Measurements from ENCODE around the gene FGF21.

Gene FGF21

DNA sequence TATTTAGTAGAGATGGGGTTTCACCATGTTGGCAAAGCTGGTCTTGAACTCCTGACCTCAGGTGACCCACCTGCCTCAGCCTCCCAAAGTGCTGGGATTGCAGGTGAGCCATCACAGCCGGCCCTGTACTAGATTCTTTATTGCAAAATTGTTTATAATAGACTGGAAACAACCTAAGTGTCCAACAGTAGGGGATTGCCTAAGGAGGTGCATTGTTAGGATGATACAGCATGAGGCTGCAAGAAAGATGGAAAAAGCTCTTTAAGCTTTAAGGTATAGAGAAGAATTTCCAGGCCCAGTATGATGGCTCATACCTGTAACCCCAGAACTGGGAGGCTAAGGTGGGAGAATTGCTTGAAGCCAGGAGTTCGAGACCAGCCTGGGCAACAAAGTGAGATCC, 47.3 kb downstream of the FGF21 start:
- no peak overlapping the region for H3K27ac ChIP-seq
- no peaks in the 10 kb centered on the region for H3K36me3 ChIP-seq
- H3K9me3 ChIP-seq, result no peaks in the 10 kb centered on the region
- TF ChIP-seq, protein P1, sequence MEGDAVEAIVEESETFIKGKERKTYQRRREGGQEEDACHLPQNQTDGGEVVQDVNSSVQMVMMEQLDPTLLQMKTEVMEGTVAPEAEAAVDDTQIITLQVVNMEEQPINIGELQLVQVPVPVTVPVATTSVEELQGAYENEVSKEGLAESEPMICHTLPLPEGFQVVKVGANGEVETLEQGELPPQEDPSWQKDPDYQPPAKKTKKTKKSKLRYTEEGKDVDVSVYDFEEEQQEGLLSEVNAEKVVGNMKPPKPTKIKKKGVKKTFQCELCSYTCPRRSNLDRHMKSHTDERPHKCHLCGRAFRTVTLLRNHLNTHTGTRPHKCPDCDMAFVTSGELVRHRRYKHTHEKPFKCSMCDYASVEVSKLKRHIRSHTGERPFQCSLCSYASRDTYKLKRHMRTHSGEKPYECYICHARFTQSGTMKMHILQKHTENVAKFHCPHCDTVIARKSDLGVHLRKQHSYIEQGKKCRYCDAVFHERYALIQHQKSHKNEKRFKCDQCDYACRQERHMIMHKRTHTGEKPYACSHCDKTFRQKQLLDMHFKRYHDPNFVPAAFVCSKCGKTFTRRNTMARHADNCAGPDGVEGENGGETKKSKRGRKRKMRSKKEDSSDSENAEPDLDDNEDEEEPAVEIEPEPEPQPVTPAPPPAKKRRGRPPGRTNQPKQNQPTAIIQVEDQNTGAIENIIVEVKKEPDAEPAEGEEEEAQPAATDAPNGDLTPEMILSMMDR (IDR thresholded peaks at IDR 0.05), result no peak
- no peaks in the 10 kb centered on the region for H3K27me3 ChIP-seq
- no peak overlapping the region for H3K4me3 ChIP-seq (ENCODE audit: low read depth in 1 of 2, low read length in 1 of 2)
- no peaks in the 10 kb centered on the region for H3K4me1 ChIP-seq (ENCODE audit: control insufficient read depth in 1 of 2, insufficient read depth in 1 of 2, low read depth in 1 of 2, low read length in 1 of 2)

DNA sequence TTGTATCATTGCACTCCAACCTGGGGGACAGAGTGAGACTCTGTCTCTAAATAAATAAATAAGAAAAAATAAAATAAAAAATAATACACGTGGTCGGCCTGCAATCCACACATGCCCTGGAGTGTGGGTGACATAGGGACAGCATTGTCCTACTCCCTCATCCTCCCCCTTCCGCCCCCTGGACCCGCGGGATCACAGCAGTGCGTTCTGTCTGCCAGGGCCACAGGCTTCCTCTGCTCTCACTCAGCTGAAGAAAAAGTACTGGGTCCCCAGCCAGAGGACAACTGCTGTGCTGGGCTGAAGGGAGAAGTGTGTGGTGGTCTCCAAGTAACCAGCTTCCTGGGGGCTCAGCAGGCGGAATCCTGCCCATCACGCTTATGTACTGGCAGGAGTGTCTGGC, 49.2 kb downstream of the FGF21 start:
- Histone ChIP-seq H3K4me3 (ENCODE audit: low read depth in 1 of 2, low read length in 1 of 2) (no peak overlapping the region), H3K27ac (no peak overlapping the region), H3K9me3 (no peaks in the 10 kb centered on the region), H3K36me3 (no peaks in the 10 kb centered on the region), H3K4me1 (ENCODE audit: control insufficient read depth in 1 of 2, insufficient read depth in 1 of 2, low read depth in 1 of 2, low read length in 1 of 2) (no peaks in the 10 kb centered on the region), H3K27me3 (peaks cover 3% of the 10 kb centered on the region)
- TF ChIP-seq, protein P1 (IDR thresholded peaks at IDR 0.05), result no peak

DNA sequence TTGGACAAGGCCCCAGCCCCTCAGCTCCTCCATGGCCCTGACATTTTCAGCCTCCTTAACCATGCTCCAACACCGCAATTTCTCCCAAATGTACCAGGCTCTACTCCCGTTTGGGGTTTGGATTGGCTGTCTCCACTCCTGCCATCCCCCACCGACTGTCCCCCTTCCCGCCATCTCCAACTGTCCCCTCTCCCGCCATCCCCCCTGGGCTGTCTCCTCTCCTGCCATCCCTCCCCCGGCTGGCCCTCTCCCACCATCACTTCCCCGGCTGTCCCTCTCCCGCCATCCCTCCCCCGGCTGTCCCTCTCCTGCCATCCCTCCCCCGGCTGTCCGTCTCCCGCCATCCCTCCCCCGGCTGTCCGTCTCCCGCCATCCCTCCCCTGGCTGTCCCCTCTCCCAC, 50.1 kb downstream of the FGF21 start:
- peaks cover 12% of the 10 kb centered on the region for H3K27me3 ChIP-seq
- no peak overlapping the region for H3K27ac ChIP-seq
- H3K4me3 ChIP-seq (ENCODE audit: low read depth in 1 of 2, low read length in 1 of 2), result no peak overlapping the region
- no peaks in the 10 kb centered on the region for H3K9me3 ChIP-seq
- no peaks in the 10 kb centered on the region for H3K36me3 ChIP-seq
- TF ChIP-seq, protein P1 (IDR thresholded peaks at IDR 0.05), result no peak
- H3K4me1 ChIP-seq (ENCODE audit: control insufficient read depth in 1 of 2, insufficient read depth in 1 of 2, low read depth in 1 of 2, low read length in 1 of 2), result peaks cover 5 to 7% of the 10 kb centered on the region in 2 experiments

DNA sequence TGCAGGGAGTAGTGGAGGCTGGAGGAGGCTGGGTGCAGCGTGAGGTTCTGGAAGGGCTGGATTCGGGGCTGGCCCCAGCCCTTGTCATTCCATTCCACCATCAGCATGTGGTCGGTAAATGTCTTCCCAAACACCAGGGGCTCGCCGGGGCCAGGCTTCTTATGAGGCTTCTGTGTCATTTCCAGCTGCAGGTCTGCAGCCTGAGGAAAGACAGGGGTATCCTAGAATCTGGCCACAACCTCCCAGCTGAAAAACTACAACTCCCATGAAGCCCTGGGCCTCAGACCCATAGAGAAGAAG, 51.1 kb downstream of the FGF21 start:
- no peak overlapping the region for H3K27ac ChIP-seq
- H3K27me3 ChIP-seq, result peaks cover 23% of the 10 kb centered on the region
- H3K4me1 ChIP-seq (ENCODE audit: control insufficient read depth in 1 of 2, insufficient read depth in 1 of 2, low read depth in 1 of 2, low read length in 1 of 2), result peaks cover 12 to 15% of the 10 kb centered on the region in 2 experiments
- H3K36me3 ChIP-seq, result no peaks in the 10 kb centered on the region
- H3K9me3 ChIP-seq, result no peaks in the 10 kb centered on the region
- TF ChIP-seq, protein P1 (IDR thresholded peaks at IDR 0.05), result no peak
- H3K4me3 ChIP-seq (ENCODE audit: low read depth in 1 of 2, low read length in 1 of 2), result no peak overlapping the region

- H3K27me3 ChIP-seq, result peaks cover 28% of the 10 kb centered on the region
- peaks cover 12 to 15% of the 10 kb centered on the region in 2 experiments for H3K4me1 ChIP-seq (ENCODE audit: control insufficient read depth in 1 of 2, insufficient read depth in 1 of 2, low read depth in 1 of 2, low read length in 1 of 2)
- no peak overlapping the region for H3K27ac ChIP-seq
- TF ChIP-seq, protein P1 (IDR thresholded peaks at IDR 0.05), result no peak
- H3K36me3 ChIP-seq, result no peaks in the 10 kb centered on the region
- no peaks in the 10 kb centered on the region for H3K9me3 ChIP-seq
- no peak overlapping the region for H3K4me3 ChIP-seq (ENCODE audit: low read depth in 1 of 2, low read length in 1 of 2)
Measured at GRCh38 chr19:48806818-48807589, 51.7 kb downstream of the FGF21 start.

Data from neutrophil (primary cell).